ENCODE results near the gene BCL7C.

BCL7C gene

DNA sequence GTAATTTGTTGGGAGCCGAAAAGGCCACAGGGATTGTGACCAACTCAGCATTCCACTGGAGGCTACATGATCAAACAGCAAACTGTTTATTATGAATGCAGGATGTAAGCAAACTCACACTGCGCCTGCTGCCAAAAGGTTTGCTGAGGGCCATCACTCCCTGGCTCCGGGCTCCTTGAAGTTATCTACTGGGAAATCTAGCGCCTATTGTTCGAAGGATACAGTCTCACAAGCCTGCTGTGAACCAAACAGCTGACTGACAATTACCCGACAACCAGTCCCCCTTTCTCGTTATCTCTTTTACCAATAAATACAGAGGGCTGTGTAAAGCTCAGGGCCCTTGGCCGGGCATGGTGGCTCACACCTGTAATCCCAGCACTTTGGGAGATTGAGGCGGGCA is 52.5 kb downstream of the BCL7C start:
- POLR2A ChIA-PET, result no interaction called here
- DNase-seq (ENCODE audit: low read depth, low spot score), result no peak
- CTCF ChIA-PET, result interaction anchor here (0.6 to 6.9 kb wide), 5 partner anchors 16 to 100 kb away, joined by 3 to 77 read pairs (median 4); no protein-coding TSS in a partner anchor
- TF ChIP-seq CTCF (IDR thresholded peaks at IDR 0.05; ENCODE audit: insufficient read depth, low read length, missing control alignments), result no peak
- no peak overlapping the region for H3K4me3 ChIP-seq (ENCODE audit: low read depth, low read length)

DNA sequence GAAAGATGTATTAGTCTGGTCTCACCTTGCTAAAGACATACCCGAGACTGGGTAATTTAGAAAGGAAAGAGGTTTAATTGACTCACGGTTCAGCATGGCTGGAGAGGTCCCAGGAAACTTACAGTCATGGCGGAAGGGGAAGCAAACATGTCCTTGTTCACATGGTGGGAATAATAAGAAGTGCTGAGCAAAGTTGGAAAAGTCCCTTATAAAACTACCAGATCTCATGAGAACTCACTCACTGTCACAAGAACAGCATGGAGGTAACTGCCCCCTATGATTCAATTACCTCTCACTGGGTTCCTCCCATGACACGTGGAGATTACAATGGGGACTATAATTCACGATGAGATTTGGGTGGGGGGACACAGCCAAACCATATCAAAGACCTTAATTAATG is 53.3 kb downstream of the BCL7C start:
- POLR2A ChIA-PET, result no interaction called here
- DNase-seq (ENCODE audit: low read depth, low spot score), result no peak
- H3K4me3 ChIP-seq (ENCODE audit: low read depth, low read length), result no peak overlapping the region
- TF ChIP-seq CTCF (IDR thresholded peaks at IDR 0.05; ENCODE audit: insufficient read depth, low read length, missing control alignments), result no peak
- CTCF ChIA-PET, result interaction anchor here (6.8 kb wide), 1 partner anchor 100 kb away, joined by 61 read pairs; no protein-coding TSS in a partner anchor

- no peak for DNase-seq (ENCODE audit: low read depth, low spot score)
- H3K4me3 ChIP-seq (ENCODE audit: low read depth, low read length), result no peak overlapping the region
- ChIA-PET POLR2A (interaction anchor here (0.6 kb wide), 1 partner anchor 25 kb away, joined by 3 read pairs; no protein-coding TSS in a partner anchor), CTCF (interaction anchor here (0.8 to 3.7 kb wide), 5 partner anchors 10 to 62 kb away, joined by 3 to 22 read pairs (median 4); no protein-coding TSS in a partner anchor)
- TF ChIP-seq CTCF (IDR thresholded peaks at IDR 0.05; ENCODE audit: insufficient read depth, low read length, missing control alignments), result no peak
Measured at GRCh38 chr16:30839523-30840227, 54.2 kb downstream of the BCL7C start.

DNA sequence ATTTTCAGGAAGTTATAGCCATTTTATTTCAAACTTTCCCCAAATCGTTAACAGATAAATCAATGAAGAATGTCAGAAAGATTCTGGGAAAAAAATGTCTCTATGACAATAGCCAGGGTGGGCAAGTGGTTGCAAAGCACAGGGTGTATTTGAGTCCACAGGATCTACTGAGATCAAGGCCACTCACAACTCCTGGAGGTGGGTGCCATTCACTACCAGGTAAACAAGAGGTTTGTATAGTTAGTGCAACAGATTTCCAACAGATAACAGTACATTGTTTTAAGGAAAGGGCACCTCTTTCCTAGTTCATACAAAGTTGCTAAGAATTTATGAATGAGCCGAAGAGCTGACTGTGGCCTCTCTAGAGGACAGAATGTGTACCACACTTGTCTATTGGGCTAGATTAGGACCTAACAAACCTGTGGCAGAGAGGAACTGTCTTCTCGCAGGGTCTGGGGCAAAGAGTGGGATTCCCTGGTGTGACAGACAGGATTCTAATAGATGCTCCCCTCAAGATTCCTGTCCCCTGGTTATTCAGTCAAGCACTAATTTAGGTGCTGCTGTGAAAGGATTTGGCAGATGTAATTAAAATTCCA is 54.9 kb downstream of the BCL7C start:
- no peak overlapping the region for H3K4me3 ChIP-seq (ENCODE audit: low read depth, low read length)
- no peak for DNase-seq (ENCODE audit: low read depth, low spot score)
- ChIA-PET CTCF (interaction anchor here (0.8 to 3.7 kb wide), 5 partner anchors 11 to 63 kb away, joined by 3 to 22 read pairs (median 4); no protein-coding TSS in a partner anchor), POLR2A (interaction anchor here (0.6 kb wide), 1 partner anchor 25 kb away, joined by 3 read pairs; no protein-coding TSS in a partner anchor)
- no peak for TF ChIP-seq CTCF (IDR thresholded peaks at IDR 0.05; ENCODE audit: insufficient read depth, low read length, missing control alignments)

GRCh38 chr16:30837904-30838303 is 56.0 kb downstream of the BCL7C start:
- no peak overlapping the region for H3K4me3 ChIP-seq (ENCODE audit: low read depth, low read length)
- POLR2A ChIA-PET, result no interaction called here
- CTCF ChIA-PET, result interaction anchor here (1.1 to 5.3 kb wide), 5 partner anchors 8 to 64 kb away, joined by 3 to 42 read pairs (median 9); no protein-coding TSS in a partner anchor
- DNase-seq (ENCODE audit: low read depth, low spot score), result no peak
- no peak for TF ChIP-seq CTCF (IDR thresholded peaks at IDR 0.05; ENCODE audit: insufficient read depth, low read length, missing control alignments)
